ENCODE data around the gene ANO2.

DNA sequence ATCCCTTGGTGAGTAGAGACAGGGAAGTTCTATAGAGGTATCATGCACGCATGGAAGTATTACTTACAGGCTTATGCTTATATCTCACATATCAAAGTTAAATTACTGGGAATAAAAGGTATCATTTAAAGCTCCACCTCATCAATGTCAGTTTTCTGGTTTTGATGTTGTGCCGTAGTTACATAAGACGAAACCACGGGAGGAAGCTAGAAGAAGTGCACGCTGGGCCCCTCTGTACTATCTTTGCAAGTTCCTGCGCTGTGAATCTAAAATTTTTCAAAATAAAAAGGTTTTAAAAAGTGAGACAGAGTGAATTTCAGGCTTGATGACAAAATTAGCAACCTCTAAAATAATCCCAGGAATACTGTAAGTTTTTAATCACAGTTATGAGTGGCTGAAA lies 198.1 kb downstream of the ANO2 start:
- TF ChIP-seq, protein P1, sequence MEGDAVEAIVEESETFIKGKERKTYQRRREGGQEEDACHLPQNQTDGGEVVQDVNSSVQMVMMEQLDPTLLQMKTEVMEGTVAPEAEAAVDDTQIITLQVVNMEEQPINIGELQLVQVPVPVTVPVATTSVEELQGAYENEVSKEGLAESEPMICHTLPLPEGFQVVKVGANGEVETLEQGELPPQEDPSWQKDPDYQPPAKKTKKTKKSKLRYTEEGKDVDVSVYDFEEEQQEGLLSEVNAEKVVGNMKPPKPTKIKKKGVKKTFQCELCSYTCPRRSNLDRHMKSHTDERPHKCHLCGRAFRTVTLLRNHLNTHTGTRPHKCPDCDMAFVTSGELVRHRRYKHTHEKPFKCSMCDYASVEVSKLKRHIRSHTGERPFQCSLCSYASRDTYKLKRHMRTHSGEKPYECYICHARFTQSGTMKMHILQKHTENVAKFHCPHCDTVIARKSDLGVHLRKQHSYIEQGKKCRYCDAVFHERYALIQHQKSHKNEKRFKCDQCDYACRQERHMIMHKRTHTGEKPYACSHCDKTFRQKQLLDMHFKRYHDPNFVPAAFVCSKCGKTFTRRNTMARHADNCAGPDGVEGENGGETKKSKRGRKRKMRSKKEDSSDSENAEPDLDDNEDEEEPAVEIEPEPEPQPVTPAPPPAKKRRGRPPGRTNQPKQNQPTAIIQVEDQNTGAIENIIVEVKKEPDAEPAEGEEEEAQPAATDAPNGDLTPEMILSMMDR (conservative IDR thresholded peaks at IDR 0.05; ENCODE audit: low read depth, low read length): no peak
- TF ChIP-seq EZH2 (IDR thresholded peaks at IDR 0.05; ENCODE audit: low read length, unreplicated experiment): no peak
